ENCODE results near the gene NDUFS2.
A peak's percentile ranks its signal among the peaks of the same experiment; 100 is the strongest.

Gene NDUFS2

GRCh38 chr1:161196521-161197451 lies 5.4 kb upstream of the NDUFS2 start:
- DNase-seq = no peak

GRCh38 chr1:161197560-161198193 lies 4.5 kb upstream of the NDUFS2 start:
- no peak for DNase-seq

GRCh38 chr1:161198194-161198896 lies 3.8 kb upstream of the NDUFS2 start:
- peak; percentile 54 for DNase-seq

GRCh38 chr1:161198897-161199431 lies 3.2 kb upstream of the NDUFS2 start, which contains the start of gene ADAMTS4:
Gene ADAMTS4 (minus strand): TSS chr1:161199054. CDS start chr1:161198627, 427 bp downstream.
- DNase-seq = no peak

GRCh38 chr1:161199506-161200139 lies 2.5 kb upstream of the NDUFS2 start:
- no peak for DNase-seq

GRCh38 chr1:161200421-161200991 lies 1.7 kb upstream of the NDUFS2 start:
- no peak for DNase-seq

GRCh38 chr1:161200992-161201835 lies 953 bp upstream of the NDUFS2 start:
- DNase-seq = no peak

GRCh38 chr1:161206411-161207140 lies 4.4 kb downstream of the NDUFS2 start:
- DNase-seq = no peak

GRCh38 chr1:161207173-161207572 lies 5.0 kb downstream of the NDUFS2 start:
- no peak for DNase-seq

GRCh38 chr1:161209790-161210409 lies 7.7 kb downstream of the NDUFS2 start:
- DNase-seq = peak; percentile 64

GRCh38 chr1:161214369-161214768 lies 12.2 kb downstream of the NDUFS2 start:
- DNase-seq = no peak

- DNase-seq = no peak
Measured at GRCh38 chr1:161215076-161215475, 12.9 kb downstream of the NDUFS2 start, which contains the start of gene FCER1G. Gene FCER1G (plus strand): TSS chr1:161215295. CDS start chr1:161215322, 27 bp downstream.

- DNase-seq = no peak
Measured at GRCh38 chr1:161216945-161217712, 15.0 kb downstream of the NDUFS2 start.

GRCh38 chr1:161217831-161218230 lies 15.7 kb downstream of the NDUFS2 start:
- no peak for DNase-seq

GRCh38 chr1:161218301-161219077 lies 16.3 kb downstream of the NDUFS2 start:
- DNase-seq = no peak

GRCh38 chr1:161219078-161219892 lies 17.1 kb downstream of the NDUFS2 start:
- no peak for DNase-seq

- DNase-seq = no peak
Measured at GRCh38 chr1:161220002-161220401, 17.8 kb downstream of the NDUFS2 start.

All from NCI-H510A (cell line).